Measurements from ENCODE around the gene SFSWAP.
"Not testable (repeated sequence)": the region's sequence is repeated elsewhere in the genome, so short reads cannot be mapped to it uniquely, and the experiment has no call there.

SFSWAP gene

DNA sequence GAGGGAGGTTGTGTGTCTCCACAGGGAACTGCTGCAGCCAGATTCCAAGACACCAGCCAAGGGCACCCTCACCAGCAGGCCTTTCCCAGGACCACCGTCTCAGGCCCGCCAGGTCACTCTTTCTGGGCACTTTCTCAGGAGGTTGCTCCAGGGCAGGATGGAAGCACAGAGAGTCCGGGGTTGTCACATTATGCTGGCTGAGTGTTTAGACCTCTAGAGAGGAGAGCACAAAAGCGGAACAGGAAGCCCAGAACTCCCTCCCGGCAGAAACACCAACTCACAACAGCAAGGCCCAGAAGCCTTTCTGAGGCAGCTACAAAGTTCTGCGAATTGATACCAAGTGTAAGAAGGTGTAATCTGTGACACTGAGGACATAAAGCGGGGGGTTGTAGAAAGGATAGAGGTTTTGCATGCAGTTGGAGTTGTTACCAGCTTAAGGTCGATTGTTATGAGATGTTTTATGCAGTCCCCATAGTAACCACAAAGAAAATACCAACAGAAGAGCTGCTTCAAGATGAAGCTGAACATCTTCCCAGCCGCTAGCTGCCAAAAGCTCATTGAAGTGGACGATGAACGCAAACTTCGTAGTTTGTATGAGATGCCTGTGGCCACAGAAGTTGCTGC is 43.8 kb upstream of the SFSWAP start:
- H3K4me3 ChIP-seq (ENCODE audit: low read length); H3K4me1 ChIP-seq (ENCODE audit: control insufficient read depth, low read length); H3K9me2 ChIP-seq (replicated peaks; ENCODE audit: control insufficient read depth, low read length); H3K27ac ChIP-seq (ENCODE audit: low read depth, low read length); H4K20me1 ChIP-seq (ENCODE audit: control insufficient read depth, insufficient read depth, low read depth, low read length); H3K79me2 ChIP-seq (ENCODE audit: control insufficient read depth, low read length); H3F3A ChIP-seq (ENCODE audit: control insufficient read depth, insufficient read depth); H3K9me3 ChIP-seq (ENCODE audit: control insufficient read depth, insufficient read depth, low read length); H3K36me3 ChIP-seq (ENCODE audit: control insufficient read depth, low read length); H3K4me2 ChIP-seq (ENCODE audit: low read length): not testable (repeated sequence)
- H3K27me3 ChIP-seq (ENCODE audit: control insufficient read depth, low read length), result peaks cover 16% of the 10 kb centered on the region

DNA sequence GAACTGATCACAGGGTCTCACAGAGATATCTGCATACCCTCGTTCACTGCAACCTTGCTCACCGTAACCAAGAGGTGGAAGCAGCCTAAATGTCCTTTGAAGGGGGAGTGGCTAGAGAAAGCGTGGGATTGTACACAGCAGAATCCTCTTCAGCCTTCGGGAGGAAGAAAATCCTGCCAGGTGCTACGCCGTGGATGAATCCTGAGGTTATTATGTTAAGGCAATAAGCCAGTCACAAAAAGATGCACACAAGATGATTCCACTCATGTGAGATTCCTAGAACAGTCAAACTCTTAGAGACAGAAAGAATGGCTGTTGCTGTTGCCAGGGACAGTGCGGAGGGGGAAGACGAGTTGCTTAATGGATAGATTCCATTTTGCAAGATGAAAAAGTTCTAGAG is 39.6 kb upstream of the SFSWAP start:
- H3K9me2 ChIP-seq (replicated peaks; ENCODE audit: control insufficient read depth, low read length), result no peaks in the 10 kb centered on the region
- H3K27me3 ChIP-seq (ENCODE audit: control insufficient read depth, low read length), result peaks cover 16% of the 10 kb centered on the region
- no peaks in the 10 kb centered on the region for H3K36me3 ChIP-seq (ENCODE audit: control insufficient read depth, low read length)
- no peaks in the 10 kb centered on the region for H3K4me1 ChIP-seq (ENCODE audit: control insufficient read depth, low read length)
- H3K4me3 ChIP-seq (ENCODE audit: low read length), result no peak overlapping the region
- no peaks in the 10 kb centered on the region for H3K79me2 ChIP-seq (ENCODE audit: control insufficient read depth, low read length)
- TF ChIP-seq, protein P1, sequence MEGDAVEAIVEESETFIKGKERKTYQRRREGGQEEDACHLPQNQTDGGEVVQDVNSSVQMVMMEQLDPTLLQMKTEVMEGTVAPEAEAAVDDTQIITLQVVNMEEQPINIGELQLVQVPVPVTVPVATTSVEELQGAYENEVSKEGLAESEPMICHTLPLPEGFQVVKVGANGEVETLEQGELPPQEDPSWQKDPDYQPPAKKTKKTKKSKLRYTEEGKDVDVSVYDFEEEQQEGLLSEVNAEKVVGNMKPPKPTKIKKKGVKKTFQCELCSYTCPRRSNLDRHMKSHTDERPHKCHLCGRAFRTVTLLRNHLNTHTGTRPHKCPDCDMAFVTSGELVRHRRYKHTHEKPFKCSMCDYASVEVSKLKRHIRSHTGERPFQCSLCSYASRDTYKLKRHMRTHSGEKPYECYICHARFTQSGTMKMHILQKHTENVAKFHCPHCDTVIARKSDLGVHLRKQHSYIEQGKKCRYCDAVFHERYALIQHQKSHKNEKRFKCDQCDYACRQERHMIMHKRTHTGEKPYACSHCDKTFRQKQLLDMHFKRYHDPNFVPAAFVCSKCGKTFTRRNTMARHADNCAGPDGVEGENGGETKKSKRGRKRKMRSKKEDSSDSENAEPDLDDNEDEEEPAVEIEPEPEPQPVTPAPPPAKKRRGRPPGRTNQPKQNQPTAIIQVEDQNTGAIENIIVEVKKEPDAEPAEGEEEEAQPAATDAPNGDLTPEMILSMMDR (IDR thresholded peaks at IDR 0.05; ENCODE audit: low read depth, low read length, poor library complexity, severe bottlenecking), result no peak
- H3K4me2 ChIP-seq (ENCODE audit: low read length), result no peak overlapping the region
- no peaks in the 10 kb centered on the region for H3F3A ChIP-seq (ENCODE audit: control insufficient read depth, insufficient read depth)
- H3K9me3 ChIP-seq (ENCODE audit: control insufficient read depth, insufficient read depth, low read length), result no peaks in the 10 kb centered on the region
- no peaks in the 10 kb centered on the region for H4K20me1 ChIP-seq (ENCODE audit: control insufficient read depth, insufficient read depth, low read depth, low read length)
- no peak overlapping the region for H3K27ac ChIP-seq (ENCODE audit: low read depth, low read length)

DNA sequence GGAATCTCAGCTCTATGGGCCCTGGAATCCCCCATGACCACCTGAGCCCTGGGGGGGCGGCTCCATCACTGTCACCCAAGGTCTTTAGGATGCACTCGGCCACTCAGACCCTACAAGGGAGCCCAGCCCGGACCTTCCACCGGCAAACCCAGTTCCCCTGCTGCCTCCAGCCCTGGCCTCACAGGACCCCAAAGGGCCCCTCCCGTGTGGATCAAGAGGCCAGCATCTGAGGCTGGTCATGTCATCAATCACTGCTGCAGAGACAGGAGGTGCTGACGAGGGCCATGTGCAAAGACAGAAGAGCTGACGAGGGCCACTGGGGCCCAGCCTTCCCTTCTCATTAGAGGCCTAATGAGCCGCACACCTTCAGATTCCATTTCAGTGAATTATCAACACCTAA is 39.0 kb upstream of the SFSWAP start:
- TF ChIP-seq, protein P1 (IDR thresholded peaks at IDR 0.05; ENCODE audit: low read depth, low read length, poor library complexity, severe bottlenecking), result no peak
- TF ChIP-seq EZH2phosphoT487 (IDR thresholded peaks at IDR 0.05; ENCODE audit: borderline replicate concordance, low read length), result no peak
- H3K79me2 ChIP-seq (ENCODE audit: control insufficient read depth, low read length), result no peaks in the 10 kb centered on the region
- no peaks in the 10 kb centered on the region for H3K36me3 ChIP-seq (ENCODE audit: control insufficient read depth, low read length)
- H3K9me3 ChIP-seq (ENCODE audit: control insufficient read depth, insufficient read depth, low read length), result no peaks in the 10 kb centered on the region
- H3K27me3 ChIP-seq (ENCODE audit: control insufficient read depth, low read length), result peaks cover 16% of the 10 kb centered on the region
- H3K4me2 ChIP-seq (ENCODE audit: low read length), result no peak overlapping the region
- H3K4me1 ChIP-seq (ENCODE audit: control insufficient read depth, low read length), result no peaks in the 10 kb centered on the region
- no peaks in the 10 kb centered on the region for H4K20me1 ChIP-seq (ENCODE audit: control insufficient read depth, insufficient read depth, low read depth, low read length)
- no peaks in the 10 kb centered on the region for H3K9me2 ChIP-seq (replicated peaks; ENCODE audit: control insufficient read depth, low read length)
- no peak overlapping the region for H3K27ac ChIP-seq (ENCODE audit: low read depth, low read length)
- H3F3A ChIP-seq (ENCODE audit: control insufficient read depth, insufficient read depth), result no peaks in the 10 kb centered on the region
- H3K4me3 ChIP-seq (ENCODE audit: low read length), result no peak overlapping the region

DNA sequence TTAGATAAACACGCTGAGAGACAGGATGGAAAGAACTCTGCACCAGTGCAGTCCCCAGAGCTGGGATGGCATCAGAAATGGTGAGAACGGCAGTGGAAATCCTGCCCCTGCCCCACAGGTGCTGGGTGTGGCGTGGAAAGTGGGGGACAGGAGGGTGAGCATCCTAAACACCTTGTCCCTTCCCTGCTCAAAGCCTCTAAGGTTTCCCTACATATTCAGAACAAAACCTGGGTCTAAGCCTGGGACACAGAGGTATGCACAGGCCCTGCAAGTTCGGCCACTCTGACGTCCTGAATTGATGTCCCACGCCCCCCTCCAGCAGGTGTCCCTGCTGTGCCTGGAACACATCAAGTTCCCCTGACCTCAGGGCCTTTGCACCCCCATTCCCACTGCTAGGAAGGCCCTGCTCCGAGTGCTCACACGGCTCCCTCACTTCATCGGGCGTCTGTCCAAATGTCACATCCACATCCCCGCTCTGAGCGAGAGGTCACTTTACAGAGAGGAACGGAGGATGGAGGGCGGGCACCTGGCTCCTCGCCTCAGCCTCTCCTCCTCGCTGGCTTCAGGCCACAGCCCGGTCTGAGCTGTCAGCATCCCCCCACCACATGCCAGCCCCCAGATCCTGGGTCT is 38.5 kb upstream of the SFSWAP start:
- no peak overlapping the region for H3K4me2 ChIP-seq (ENCODE audit: low read length)
- no peaks in the 10 kb centered on the region for H3K4me1 ChIP-seq (ENCODE audit: control insufficient read depth, low read length)
- H3K36me3 ChIP-seq (ENCODE audit: control insufficient read depth, low read length), result no peaks in the 10 kb centered on the region
- H3K27ac ChIP-seq (ENCODE audit: low read depth, low read length), result no peak overlapping the region
- H3K27me3 ChIP-seq (ENCODE audit: control insufficient read depth, low read length), result peaks cover 16% of the 10 kb centered on the region
- H3F3A ChIP-seq (ENCODE audit: control insufficient read depth, insufficient read depth), result no peaks in the 10 kb centered on the region
- no peaks in the 10 kb centered on the region for H4K20me1 ChIP-seq (ENCODE audit: control insufficient read depth, insufficient read depth, low read depth, low read length)
- H3K9me3 ChIP-seq (ENCODE audit: control insufficient read depth, insufficient read depth, low read length), result no peaks in the 10 kb centered on the region
- TF ChIP-seq EZH2phosphoT487 (IDR thresholded peaks at IDR 0.05; ENCODE audit: borderline replicate concordance, low read length), result no peak
- TF ChIP-seq, protein P1 (IDR thresholded peaks at IDR 0.05; ENCODE audit: low read depth, low read length, poor library complexity, severe bottlenecking), result no peak
- no peaks in the 10 kb centered on the region for H3K79me2 ChIP-seq (ENCODE audit: control insufficient read depth, low read length)
- no peak overlapping the region for H3K4me3 ChIP-seq (ENCODE audit: low read length)
- H3K9me2 ChIP-seq (replicated peaks; ENCODE audit: control insufficient read depth, low read length), result no peaks in the 10 kb centered on the region
